ENCODE results near the gene ULK4. TPM values are rescaled to one million over a fixed set of nuclear protein-coding genes. Genes with fewer than 3 reads are reported as not detected.
"Not testable (repeated sequence)": the region's sequence is repeated elsewhere in the genome, so short reads cannot be mapped to it uniquely, and the experiment has no call there.

ULK4 gene
- total and polyA plus RNA-seq, 9 of the 15 experiments (the other 6 are each of a cell fraction or from before 2014, with no cell fraction given) = 3.0 to 5.9 (median 3.5) TPM

GRCh38 chr3:41284934-41285333 is 677.0 kb downstream of the ULK4 start:
- FAIRE-seq; H3K4me3 ChIP-seq; H3K27ac ChIP-seq (ENCODE audit: extremely low read depth, low read depth, low read length); intact Hi-C loops (cut with micrococcal nuclease); H3K36me3 ChIP-seq (ENCODE audit: control insufficient read depth, insufficient read depth, low read length); H3K9me1 ChIP-seq (ENCODE audit: control insufficient read depth, insufficient read depth, low read length); ATAC-seq; H2AFZ ChIP-seq (ENCODE audit: low read depth, low read length); H3K79me2 ChIP-seq (ENCODE audit: control insufficient read depth, insufficient read depth, low read length); H3K4me1 ChIP-seq (replicated peaks in 1 of 2; ENCODE audit: control insufficient read depth in 2 of 2, insufficient read depth in 2 of 2, low read length in 2 of 2); DNase-seq (ENCODE audit: extremely low read depth in 1 of 4, low spot score in 3 of 4); BruUV-seq (replicated peaks); H3K9me3 ChIP-seq (replicated peaks; ENCODE audit: control insufficient read depth, insufficient read depth, low read depth, low read length); H3K4me2 ChIP-seq (ENCODE audit: insufficient read depth, low read length); H4K20me1 ChIP-seq (replicated peaks; ENCODE audit: control insufficient read depth, insufficient read depth, low read length); in situ Hi-C loops (cut with MboI); H3K9ac ChIP-seq (ENCODE audit: insufficient read depth in 1 of 2, low read depth in 2 of 2, low read length in 2 of 2); CTCF ChIA-PET (ENCODE audit: low intra/inter-chr PET ratio); POLR2A ChIA-PET: not testable (repeated sequence)
- 0% methylated on average over 3 of the region's 3 CpGs for WGBS (ENCODE audit: insufficient coverage, low coverage, missing lambda C conversion rate)
- peaks cover 7 to 14% of the 10 kb centered on the region in 2 experiments; a peak in 3 of 5 replicates for H3K27me3 ChIP-seq (ENCODE audit: control insufficient read depth in 2 of 2, insufficient read depth in 2 of 2, low read length in 2 of 2)

GRCh38 chr3:41277790-41278465 is 684.0 kb downstream of the ULK4 start:
- WGBS (ENCODE audit: insufficient coverage, low coverage, missing lambda C conversion rate) = 0% methylated on average over 16 of the region's 16 CpGs
- ChIA-PET POLR2A (interaction anchor here (1.2 kb wide), 1 partner anchor 11 kb away, joined by 4 read pairs; no protein-coding TSS in a partner anchor), CTCF (ENCODE audit: low intra/inter-chr PET ratio) (no interaction called here)
- Histone ChIP-seq H2AFZ (ENCODE audit: low read depth, low read length) (no peak overlapping the region), H3K4me3 (no peak overlapping the region), H3K36me3 (ENCODE audit: control insufficient read depth, insufficient read depth, low read length) (no peaks in the 10 kb centered on the region), H4K20me1 (replicated peaks; ENCODE audit: control insufficient read depth, insufficient read depth, low read length) (no peaks in the 10 kb centered on the region), H3K4me2 (ENCODE audit: insufficient read depth, low read length) (no peak overlapping the region), H3K9ac (ENCODE audit: insufficient read depth in 1 of 2, low read depth in 2 of 2, low read length in 2 of 2) (no peak overlapping the region), H3K79me2 (ENCODE audit: control insufficient read depth, insufficient read depth, low read length) (no peaks in the 10 kb centered on the region), H3K27me3 (ENCODE audit: control insufficient read depth in 2 of 2, insufficient read depth in 2 of 2, low read length in 2 of 2) (peaks cover 0 to 8% of the 10 kb centered on the region in 2 experiments; a peak in 2 of 5 replicates), H3K27ac (ENCODE audit: extremely low read depth, low read depth, low read length) (no peak overlapping the region), H3K4me1 (replicated peaks in 1 of 2; ENCODE audit: control insufficient read depth in 2 of 2, insufficient read depth in 2 of 2, low read length in 2 of 2) (no peaks in the 10 kb centered on the region; a peak in 1 of 5 replicates), H3K9me1 (ENCODE audit: control insufficient read depth, insufficient read depth, low read length) (no peaks in the 10 kb centered on the region), H3K9me3 (replicated peaks; ENCODE audit: control insufficient read depth, insufficient read depth, low read depth, low read length) (no peaks in the 10 kb centered on the region)
- intact Hi-C loops (cut with micrococcal nuclease) = no loop called here
- DNase-seq (ENCODE audit: extremely low read depth in 1 of 4, low spot score in 3 of 4) (no peak), ATAC-seq (no peak), FAIRE-seq (no peak)
- in situ Hi-C loops (cut with MboI) = no loop called here
- BruUV-seq (replicated peaks) = no TSS peak
- no peak for TF ChIP-seq TCF3 (CRISPR knock-in tag; IDR thresholded peaks at IDR 0.05)
- no peak for TF ChIP-seq ZNF830 (CRISPR knock-in tag; IDR thresholded peaks at IDR 0.05)
- TF ChIP-seq PURB (CRISPR knock-in tag; IDR thresholded peaks at IDR 0.05; ENCODE audit: low read depth) = no peak
- no peak for TF ChIP-seq CBFA2T2 (conservative IDR thresholded peaks at IDR 0.05)
- TF ChIP-seq DMBX1 (CRISPR knock-in tag; IDR thresholded peaks at IDR 0.05; ENCODE audit: borderline replicate concordance) = no peak
- TF ChIP-seq SREBF1 (IDR thresholded peaks at IDR 0.05; ENCODE audit: borderline replicate concordance, low read depth, low read length) = no peak
- TF ChIP-seq TCF7 (IDR thresholded peaks at IDR 0.05; ENCODE audit: borderline replicate concordance) = no peak
- no peak for TF ChIP-seq CTBP1 (IDR thresholded peaks at IDR 0.05; ENCODE audit: borderline replicate concordance)
- TF ChIP-seq ZNF589 (CRISPR knock-in tag; IDR thresholded peaks at IDR 0.05; ENCODE audit: low read depth) = no peak

Data from K562 (cell line).